ENCODE measurements around the gene GRIA3. TPM values are rescaled to one million over a fixed set of nuclear protein-coding genes. Genes with fewer than 3 reads are reported as not detected.
A peak's percentile ranks its signal among the peaks of the same experiment; 100 is the strongest.
"Not testable (repeated sequence)": the region's sequence is repeated elsewhere in the genome, so short reads cannot be mapped to it uniquely, and the experiment has no call there.

GRIA3 gene
- total RNA-seq, 1 experiment from 2014 or later: 3.8 TPM

DNA sequence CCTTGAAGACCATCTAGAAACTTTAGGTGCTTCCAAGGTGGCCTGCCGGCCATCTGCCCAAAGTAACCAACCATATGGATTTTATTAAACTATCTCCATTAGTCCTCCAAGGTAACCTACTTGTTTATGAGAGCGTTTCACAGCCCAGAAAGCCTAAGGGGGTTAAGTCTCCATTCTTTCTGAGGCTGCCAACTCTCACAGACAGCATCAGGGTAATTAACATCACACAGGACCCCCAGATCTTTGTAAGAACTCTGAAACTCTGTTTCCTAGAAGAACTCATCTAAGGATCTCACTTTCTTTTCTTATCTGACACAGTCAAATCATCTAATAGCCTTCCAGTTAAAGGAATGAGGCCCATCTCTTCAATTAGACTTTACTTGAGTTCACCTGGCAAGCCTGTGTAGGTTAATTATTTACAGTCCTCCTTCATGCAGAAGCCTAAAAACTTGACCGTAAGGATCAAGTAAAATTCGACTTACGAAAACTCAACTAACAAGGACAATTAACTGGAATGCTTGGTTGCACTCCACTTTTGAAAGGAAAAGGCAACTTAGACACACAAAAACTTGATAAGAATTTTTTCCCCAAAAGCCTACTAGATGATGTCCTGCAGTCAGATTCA, 252.5 kb downstream of the GRIA3 start:
- Mint-ChIP-seq H3K27me3 (ENCODE audit: low read depth) (no peaks in the 10 kb centered on the region), H3K27ac (no peak overlapping the region; the same call in 1 of the 2 replicates), H3K9me3 (peaks cover 4% of the 10 kb centered on the region), H3K4me3 (no peak overlapping the region), H3K4me1 (peaks cover 11% of the 10 kb centered on the region), H3K36me3 (no peaks in the 10 kb centered on the region)
- ATAC-seq (peak; percentile 81), DNase-seq (ENCODE audit: low spot score) (no peak)
- TF ChIP-seq IRF2 (CRISPR knock-in tag; IDR thresholded peaks at IDR 0.05; ENCODE audit: borderline replicate concordance, low read depth) (no peak), SOX15 (CRISPR knock-in tag; IDR thresholded peaks at IDR 0.05) (no peak), PRRX2 (CRISPR knock-in tag; IDR thresholded peaks at IDR 0.05) (no peak), ZNF423 (CRISPR knock-in tag; IDR thresholded peaks at IDR 0.05) (no peak), FOXJ3 (CRISPR knock-in tag; IDR thresholded peaks at IDR 0.05; ENCODE audit: borderline replicate concordance) (no peak), ZNF671 (CRISPR knock-in tag; IDR thresholded peaks at IDR 0.05) (no peak), NFYB (CRISPR knock-in tag; conservative IDR thresholded peaks at IDR 0.05; ENCODE audit: low read depth) (no peak), JUN (CRISPR knock-in tag; IDR thresholded peaks at IDR 0.05) (no peak), CREM (CRISPR knock-in tag; IDR thresholded peaks at IDR 0.05) (no peak), HMGA2 (CRISPR knock-in tag; IDR thresholded peaks at IDR 0.05) (no peak), GTF2I (CRISPR knock-in tag; conservative IDR thresholded peaks at IDR 0.05) (no peak)
- TF ChIP-seq, protein P1, sequence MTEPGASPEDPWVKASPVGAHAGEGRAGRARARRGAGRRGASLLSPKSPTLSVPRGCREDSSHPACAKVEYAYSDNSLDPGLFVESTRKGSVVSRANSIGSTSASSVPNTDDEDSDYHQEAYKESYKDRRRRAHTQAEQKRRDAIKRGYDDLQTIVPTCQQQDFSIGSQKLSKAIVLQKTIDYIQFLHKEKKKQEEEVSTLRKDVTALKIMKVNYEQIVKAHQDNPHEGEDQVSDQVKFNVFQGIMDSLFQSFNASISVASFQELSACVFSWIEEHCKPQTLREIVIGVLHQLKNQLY (CRISPR knock-in tag; IDR thresholded peaks at IDR 0.05): no peak
- TF ChIP-seq, protein P2, sequence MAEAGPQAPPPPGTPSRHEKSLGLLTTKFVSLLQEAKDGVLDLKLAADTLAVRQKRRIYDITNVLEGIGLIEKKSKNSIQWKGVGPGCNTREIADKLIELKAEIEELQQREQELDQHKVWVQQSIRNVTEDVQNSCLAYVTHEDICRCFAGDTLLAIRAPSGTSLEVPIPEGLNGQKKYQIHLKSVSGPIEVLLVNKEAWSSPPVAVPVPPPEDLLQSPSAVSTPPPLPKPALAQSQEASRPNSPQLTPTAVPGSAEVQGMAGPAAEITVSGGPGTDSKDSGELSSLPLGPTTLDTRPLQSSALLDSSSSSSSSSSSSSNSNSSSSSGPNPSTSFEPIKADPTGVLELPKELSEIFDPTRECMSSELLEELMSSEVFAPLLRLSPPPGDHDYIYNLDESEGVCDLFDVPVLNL (CRISPR knock-in tag; IDR thresholded peaks at IDR 0.05; ENCODE audit: borderline replicate concordance, low read depth): no peak
- TF ChIP-seq, protein P3, sequence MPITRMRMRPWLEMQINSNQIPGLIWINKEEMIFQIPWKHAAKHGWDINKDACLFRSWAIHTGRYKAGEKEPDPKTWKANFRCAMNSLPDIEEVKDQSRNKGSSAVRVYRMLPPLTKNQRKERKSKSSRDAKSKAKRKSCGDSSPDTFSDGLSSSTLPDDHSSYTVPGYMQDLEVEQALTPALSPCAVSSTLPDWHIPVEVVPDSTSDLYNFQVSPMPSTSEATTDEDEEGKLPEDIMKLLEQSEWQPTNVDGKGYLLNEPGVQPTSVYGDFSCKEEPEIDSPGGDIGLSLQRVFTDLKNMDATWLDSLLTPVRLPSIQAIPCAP (CRISPR knock-in tag; IDR thresholded peaks at IDR 0.05): no peak
- TF ChIP-seq, protein P4, sequence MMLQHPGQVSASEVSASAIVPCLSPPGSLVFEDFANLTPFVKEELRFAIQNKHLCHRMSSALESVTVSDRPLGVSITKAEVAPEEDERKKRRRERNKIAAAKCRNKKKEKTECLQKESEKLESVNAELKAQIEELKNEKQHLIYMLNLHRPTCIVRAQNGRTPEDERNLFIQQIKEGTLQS (CRISPR knock-in tag; conservative IDR thresholded peaks at IDR 0.05): no peak
- POLR2A ChIA-PET: no interaction called here
- CTCF ChIA-PET: interaction anchor here (0.7 kb wide), 1 partner anchor 223 kb away, joined by 3 read pairs; no protein-coding TSS in a partner anchor

GRCh38 chrX:123439926-123440325, 255.8 kb downstream of the GRIA3 start:
- ATAC-seq; H3K4me3 Mint-ChIP-seq; POLR2A ChIA-PET; H3K27ac Mint-ChIP-seq; H3K9me3 Mint-ChIP-seq; H3K27me3 Mint-ChIP-seq (ENCODE audit: low read depth); CTCF ChIA-PET; H3K36me3 Mint-ChIP-seq; DNase-seq (ENCODE audit: low spot score): not testable (repeated sequence)
- peaks cover 11% of the 10 kb centered on the region for H3K4me1 Mint-ChIP-seq

DNA sequence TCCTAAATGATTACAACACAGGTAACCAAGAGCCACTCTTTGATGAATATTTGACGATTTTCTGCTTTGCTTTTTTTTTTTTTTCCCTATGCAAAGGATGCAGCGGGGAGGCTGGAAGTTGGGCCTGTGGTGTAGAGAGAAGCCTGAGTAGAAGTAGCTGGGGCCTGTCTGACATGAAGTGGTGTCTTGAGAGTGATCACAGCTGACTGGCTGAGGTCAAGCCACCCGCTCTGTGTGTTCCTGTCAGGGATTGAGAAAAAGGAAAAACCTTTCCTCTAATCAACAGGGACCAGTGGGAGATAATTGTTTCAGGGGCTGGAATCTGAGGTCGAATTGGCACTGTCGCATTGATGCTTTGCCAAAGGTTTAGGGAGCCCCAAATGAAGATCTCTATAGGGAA, 258.7 kb downstream of the GRIA3 start:
- Mint-ChIP-seq H3K4me1 (no peaks in the 10 kb centered on the region), H3K36me3 (no peaks in the 10 kb centered on the region), H3K4me3 (no peak overlapping the region), H3K27me3 (ENCODE audit: low read depth) (no peaks in the 10 kb centered on the region), H3K9me3 (peaks cover 4% of the 10 kb centered on the region), H3K27ac (no peak overlapping the region)
- ChIA-PET POLR2A (no interaction called here), CTCF (no interaction called here)
- ATAC-seq (no peak), DNase-seq (ENCODE audit: low spot score) (no peak)
- TF ChIP-seq, protein P3 (CRISPR knock-in tag; IDR thresholded peaks at IDR 0.05): no peak
- no peak for TF ChIP-seq ZNF532 (CRISPR knock-in tag; IDR thresholded peaks at IDR 0.05; ENCODE audit: borderline replicate concordance)
- TF ChIP-seq, protein P5, sequence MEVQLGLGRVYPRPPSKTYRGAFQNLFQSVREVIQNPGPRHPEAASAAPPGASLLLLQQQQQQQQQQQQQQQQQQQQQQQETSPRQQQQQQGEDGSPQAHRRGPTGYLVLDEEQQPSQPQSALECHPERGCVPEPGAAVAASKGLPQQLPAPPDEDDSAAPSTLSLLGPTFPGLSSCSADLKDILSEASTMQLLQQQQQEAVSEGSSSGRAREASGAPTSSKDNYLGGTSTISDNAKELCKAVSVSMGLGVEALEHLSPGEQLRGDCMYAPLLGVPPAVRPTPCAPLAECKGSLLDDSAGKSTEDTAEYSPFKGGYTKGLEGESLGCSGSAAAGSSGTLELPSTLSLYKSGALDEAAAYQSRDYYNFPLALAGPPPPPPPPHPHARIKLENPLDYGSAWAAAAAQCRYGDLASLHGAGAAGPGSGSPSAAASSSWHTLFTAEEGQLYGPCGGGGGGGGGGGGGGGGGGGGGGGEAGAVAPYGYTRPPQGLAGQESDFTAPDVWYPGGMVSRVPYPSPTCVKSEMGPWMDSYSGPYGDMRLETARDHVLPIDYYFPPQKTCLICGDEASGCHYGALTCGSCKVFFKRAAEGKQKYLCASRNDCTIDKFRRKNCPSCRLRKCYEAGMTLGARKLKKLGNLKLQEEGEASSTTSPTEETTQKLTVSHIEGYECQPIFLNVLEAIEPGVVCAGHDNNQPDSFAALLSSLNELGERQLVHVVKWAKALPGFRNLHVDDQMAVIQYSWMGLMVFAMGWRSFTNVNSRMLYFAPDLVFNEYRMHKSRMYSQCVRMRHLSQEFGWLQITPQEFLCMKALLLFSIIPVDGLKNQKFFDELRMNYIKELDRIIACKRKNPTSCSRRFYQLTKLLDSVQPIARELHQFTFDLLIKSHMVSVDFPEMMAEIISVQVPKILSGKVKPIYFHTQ (CRISPR knock-in tag; IDR thresholded peaks at IDR 0.05): no peak
- TF ChIP-seq, protein P6, sequence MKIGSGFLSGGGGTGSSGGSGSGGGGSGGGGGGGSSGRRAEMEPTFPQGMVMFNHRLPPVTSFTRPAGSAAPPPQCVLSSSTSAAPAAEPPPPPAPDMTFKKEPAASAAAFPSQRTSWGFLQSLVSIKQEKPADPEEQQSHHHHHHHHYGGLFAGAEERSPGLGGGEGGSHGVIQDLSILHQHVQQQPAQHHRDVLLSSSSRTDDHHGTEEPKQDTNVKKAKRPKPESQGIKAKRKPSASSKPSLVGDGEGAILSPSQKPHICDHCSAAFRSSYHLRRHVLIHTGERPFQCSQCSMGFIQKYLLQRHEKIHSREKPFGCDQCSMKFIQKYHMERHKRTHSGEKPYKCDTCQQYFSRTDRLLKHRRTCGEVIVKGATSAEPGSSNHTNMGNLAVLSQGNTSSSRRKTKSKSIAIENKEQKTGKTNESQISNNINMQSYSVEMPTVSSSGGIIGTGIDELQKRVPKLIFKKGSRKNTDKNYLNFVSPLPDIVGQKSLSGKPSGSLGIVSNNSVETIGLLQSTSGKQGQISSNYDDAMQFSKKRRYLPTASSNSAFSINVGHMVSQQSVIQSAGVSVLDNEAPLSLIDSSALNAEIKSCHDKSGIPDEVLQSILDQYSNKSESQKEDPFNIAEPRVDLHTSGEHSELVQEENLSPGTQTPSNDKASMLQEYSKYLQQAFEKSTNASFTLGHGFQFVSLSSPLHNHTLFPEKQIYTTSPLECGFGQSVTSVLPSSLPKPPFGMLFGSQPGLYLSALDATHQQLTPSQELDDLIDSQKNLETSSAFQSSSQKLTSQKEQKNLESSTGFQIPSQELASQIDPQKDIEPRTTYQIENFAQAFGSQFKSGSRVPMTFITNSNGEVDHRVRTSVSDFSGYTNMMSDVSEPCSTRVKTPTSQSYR (CRISPR knock-in tag; IDR thresholded peaks at IDR 0.05): no peak
